ENCODE data around the gene TRIM46. TPM values are rescaled to one million over a fixed set of nuclear protein-coding genes. Genes with fewer than 3 reads are reported as not detected.
A peak's percentile ranks its signal among the peaks of the same experiment; 100 is the strongest.

Gene TRIM46
- total and polyA plus RNA-seq, 9 of the 15 experiments (the other 6 are each of a cell fraction or from before 2014, with no cell fraction given): 0.05 to 0.60 (median 0.16) TPM; not detected in 3

DNA sequence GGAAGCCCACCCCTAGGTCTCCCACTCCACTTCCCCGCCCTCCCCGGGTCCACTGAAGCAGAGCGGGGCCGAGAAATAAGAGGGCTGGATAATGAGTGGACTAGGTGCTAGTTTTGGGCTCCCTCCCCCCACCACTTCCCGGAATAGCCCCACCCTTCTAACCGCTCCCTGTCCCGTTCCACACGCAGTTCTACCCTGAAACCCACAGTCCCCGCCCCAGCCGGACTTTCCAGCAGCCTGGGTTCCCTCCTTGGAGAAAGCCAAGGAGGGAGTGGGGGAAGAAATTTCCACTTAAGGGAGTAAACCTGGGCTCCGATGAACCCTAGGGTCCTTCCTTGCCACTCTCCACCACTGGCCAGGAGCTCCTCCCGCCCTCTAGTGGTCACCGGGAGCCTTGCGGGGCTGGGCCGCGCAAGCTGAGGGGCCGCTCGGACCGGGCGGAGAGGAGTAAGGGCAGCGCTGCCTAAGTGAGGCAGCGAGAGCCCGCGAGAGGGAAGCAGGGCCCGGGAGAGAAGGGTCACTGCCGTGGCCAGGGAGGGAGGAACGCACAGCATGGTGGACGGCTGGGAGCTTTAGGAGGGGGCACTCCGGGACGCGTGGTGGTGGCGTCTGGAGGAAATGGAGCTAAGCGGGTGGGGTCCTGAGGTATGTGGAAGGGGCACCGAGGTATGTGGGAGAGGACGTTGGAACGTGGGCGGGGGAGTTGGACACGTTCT, 19.8 kb downstream of the TRIM46 start (continued):
- TF ChIP-seq, protein P1, sequence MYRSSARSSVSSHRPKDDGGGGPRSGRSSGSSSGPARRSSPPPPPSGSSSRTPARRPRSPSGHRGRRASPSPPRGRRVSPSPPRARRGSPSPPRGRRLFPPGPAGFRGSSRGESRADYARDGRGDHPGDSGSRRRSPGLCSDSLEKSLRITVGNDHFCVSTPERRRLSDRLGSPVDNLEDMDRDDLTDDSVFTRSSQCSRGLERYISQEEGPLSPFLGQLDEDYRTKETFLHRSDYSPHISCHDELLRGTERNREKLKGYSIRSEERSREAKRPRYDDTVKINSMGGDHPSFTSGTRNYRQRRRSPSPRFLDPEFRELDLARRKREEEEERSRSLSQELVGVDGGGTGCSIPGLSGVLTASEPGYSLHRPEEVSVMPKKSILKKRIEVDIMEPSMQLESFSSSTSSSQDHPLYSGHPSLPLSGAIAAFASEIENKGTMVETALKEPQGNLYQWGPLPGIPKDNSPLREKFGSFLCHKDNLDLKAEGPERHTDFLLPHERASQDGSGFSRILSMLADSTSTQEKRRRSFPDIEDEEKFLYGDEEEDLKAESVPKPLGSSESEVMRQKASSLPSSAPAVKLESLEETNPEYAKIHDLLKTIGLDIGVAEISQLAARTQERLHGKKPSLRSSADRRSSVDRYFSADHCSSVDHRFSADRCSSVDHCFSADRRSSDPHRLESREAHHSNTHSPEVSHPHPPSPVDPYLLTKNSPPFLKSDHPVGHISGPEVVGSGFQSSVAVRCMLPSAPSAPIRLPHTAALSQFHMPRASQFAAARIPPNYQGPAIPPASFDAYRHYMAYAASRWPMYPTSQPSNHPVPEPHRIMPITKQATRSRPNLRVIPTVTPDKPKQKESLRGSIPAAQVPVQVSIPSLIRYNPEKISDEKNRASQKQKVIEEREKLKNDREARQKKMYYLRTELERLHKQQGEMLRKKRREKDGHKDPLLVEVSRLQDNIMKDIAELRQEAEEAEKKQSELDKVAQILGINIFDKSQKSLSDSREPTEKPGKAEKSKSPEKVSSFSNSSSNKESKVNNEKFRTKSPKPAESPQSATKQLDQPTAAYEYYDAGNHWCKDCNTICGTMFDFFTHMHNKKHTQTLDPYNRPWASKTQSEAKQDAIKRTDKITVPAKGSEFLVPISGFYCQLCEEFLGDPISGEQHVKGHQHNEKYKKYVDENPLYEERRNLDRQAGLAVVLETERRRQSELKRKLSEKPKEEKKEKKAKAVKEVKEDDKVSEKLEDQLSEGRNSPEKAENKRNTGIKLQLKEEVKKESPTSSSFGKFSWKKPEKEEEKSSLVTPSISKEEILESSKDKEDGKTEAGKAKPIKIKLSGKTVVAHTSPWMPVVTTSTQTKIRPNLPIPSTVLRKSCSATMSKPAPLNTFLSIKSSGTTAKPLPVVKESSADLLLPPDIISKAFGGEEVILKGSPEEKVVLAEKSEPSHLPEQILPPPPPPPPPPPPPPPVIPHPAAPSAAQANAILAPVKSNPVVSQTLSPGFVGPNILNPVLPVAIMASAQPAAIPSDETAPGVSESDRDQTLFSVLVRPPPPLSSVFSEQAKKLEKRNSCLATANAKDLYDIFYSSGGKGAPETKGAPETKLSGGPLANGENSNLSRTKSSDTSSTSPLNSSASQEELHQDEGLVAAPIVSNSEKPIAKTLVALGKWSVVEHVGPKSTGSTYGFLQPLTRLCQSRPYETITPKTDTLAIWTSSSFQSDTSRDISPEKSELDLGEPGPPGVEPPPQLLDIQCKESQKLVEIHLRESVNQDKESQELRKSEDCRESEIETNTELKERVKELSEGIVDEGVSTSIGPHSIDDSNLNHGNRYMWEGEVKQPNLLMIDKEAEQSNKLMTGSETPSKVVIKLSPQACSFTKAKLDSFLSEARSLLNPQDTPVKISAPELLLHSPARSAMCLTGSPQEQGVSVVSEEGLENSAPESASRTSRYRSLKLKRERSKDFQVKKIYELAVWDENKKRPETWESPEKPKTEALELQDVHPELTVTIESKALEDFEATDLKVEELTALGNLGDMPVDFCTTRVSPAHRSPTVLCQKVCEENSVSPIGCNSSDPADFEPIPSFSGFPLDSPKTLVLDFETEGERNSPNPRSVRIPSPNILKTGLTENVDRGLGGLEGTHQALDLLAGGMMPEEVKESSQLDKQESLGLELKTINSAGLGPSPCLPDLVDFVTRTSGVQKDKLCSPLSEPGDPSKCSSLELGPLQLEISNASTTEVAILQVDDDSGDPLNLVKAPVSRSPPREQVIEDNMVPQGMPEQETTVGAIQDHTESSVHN (IDR thresholded peaks at IDR 0.05; ENCODE audit: borderline replicate concordance in 1 of 2, low read depth in 1 of 2): no peak
- TF ChIP-seq, protein P2, sequence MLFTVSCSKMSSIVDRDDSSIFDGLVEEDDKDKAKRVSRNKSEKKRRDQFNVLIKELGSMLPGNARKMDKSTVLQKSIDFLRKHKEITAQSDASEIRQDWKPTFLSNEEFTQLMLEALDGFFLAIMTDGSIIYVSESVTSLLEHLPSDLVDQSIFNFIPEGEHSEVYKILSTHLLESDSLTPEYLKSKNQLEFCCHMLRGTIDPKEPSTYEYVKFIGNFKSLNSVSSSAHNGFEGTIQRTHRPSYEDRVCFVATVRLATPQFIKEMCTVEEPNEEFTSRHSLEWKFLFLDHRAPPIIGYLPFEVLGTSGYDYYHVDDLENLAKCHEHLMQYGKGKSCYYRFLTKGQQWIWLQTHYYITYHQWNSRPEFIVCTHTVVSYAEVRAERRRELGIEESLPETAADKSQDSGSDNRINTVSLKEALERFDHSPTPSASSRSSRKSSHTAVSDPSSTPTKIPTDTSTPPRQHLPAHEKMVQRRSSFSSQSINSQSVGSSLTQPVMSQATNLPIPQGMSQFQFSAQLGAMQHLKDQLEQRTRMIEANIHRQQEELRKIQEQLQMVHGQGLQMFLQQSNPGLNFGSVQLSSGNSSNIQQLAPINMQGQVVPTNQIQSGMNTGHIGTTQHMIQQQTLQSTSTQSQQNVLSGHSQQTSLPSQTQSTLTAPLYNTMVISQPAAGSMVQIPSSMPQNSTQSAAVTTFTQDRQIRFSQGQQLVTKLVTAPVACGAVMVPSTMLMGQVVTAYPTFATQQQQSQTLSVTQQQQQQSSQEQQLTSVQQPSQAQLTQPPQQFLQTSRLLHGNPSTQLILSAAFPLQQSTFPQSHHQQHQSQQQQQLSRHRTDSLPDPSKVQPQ (CRISPR knock-in tag; IDR thresholded peaks at IDR 0.05; ENCODE audit: borderline replicate concordance): no peak
- TF ChIP-seq TBL1XR1 (IDR thresholded peaks at IDR 0.05; ENCODE audit: low read length in 2 of 2) (no peak), MTA1 (IDR thresholded peaks at IDR 0.05; ENCODE audit: borderline replicate concordance) (peak; percentile 74), SMAD2 (IDR thresholded peaks at IDR 0.05; ENCODE audit: low read depth, low read length) (no peak), HSF4 (CRISPR knock-in tag; IDR thresholded peaks at IDR 0.05; ENCODE audit: borderline replicate concordance) (no peak), CREB1 (IDR thresholded peaks at IDR 0.05) (peak; percentile 20; the same call in 1 of the 2 replicates), CREB1 (CRISPR knock-in tag; IDR thresholded peaks at IDR 0.05) (no peak), FOXA3 (CRISPR knock-in tag; conservative IDR thresholded peaks at IDR 0.05 in 1 of 2, IDR thresholded peaks at IDR 0.05 in 1 of 2) (no peak), ETV6 (IDR thresholded peaks at IDR 0.05; ENCODE audit: borderline replicate concordance in 1 of 2, low read depth in 2 of 2, low read length in 1 of 2) (no peak), ETV6 (CRISPR knock-in tag; IDR thresholded peaks at IDR 0.05; ENCODE audit: borderline replicate concordance) (no peak), DDX20 (tag; IDR thresholded peaks at IDR 0.05; ENCODE audit: low read depth) (no peak), NFE2L1 (tag; IDR thresholded peaks at IDR 0.05; ENCODE audit: borderline replicate concordance, low read depth) (no peak)
- TF ChIP-seq, protein P3, sequence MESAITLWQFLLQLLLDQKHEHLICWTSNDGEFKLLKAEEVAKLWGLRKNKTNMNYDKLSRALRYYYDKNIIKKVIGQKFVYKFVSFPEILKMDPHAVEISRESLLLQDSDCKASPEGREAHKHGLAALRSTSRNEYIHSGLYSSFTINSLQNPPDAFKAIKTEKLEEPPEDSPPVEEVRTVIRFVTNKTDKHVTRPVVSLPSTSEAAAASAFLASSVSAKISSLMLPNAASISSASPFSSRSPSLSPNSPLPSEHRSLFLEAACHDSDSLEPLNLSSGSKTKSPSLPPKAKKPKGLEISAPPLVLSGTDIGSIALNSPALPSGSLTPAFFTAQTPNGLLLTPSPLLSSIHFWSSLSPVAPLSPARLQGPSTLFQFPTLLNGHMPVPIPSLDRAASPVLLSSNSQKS (CRISPR knock-in tag; IDR thresholded peaks at IDR 0.05): no peak
